HAP-1 (cell line): Measurements from ENCODE around the gene RBM38.
"Not testable (repeated sequence)": the region's sequence is repeated elsewhere in the genome, so short reads cannot be mapped to it uniquely, and the experiment has no call there.

Source experiments
- DNase-seq, 2 experiments: peaks; one replicate each; pipeline ENCODE4 v3.0.0-alpha.2; 2016 to 2020; ENCODE audit warnings: low spot score in 2 of 2
- H3K27me3 ChIP-seq: fragments of 250-450 bp; sonication (Bioruptor Pico); 2 replicates; pipeline ENCODE4 v1.5.1; 2020; ENCODE audit warnings: low read depth, mild to moderate bottlenecking, moderate library complexity
- H3K36me3 ChIP-seq: fragments of 250-450 bp; sonication (Bioruptor Pico); replicated peaks from 2 replicates; pipeline ENCODE4 v1.5.1; 2020; ENCODE audit warnings: mild to moderate bottlenecking
- H3K4me1 ChIP-seq: fragments of 250-450 bp; sonication (Bioruptor Pico); 2 replicates; pipeline ENCODE4 v1.5.1; 2020; ENCODE audit warnings: mild to moderate bottlenecking
- H3K4me3 ChIP-seq: fragments of 250-450 bp; sonication (Bioruptor Pico); 2 replicates; pipeline ENCODE4 v1.5.1; 2020; ENCODE audit warnings: mild to moderate bottlenecking, moderate library complexity
- H3K9me3 ChIP-seq: fragments of 250-450 bp; sonication (Bioruptor Pico); 2 replicates; pipeline ENCODE4 v1.5.1; 2020; ENCODE audit warnings: mild to moderate bottlenecking, moderate library complexity
- in situ Hi-C: fragments of 300-500 bp; cut with MboI; formaldehyde crosslinking; loops from 3 replicates; pipeline ENCODE4 v1.14.3; 2020; ENCODE audit warnings: low sequenced_read_pairs, inconsistent platforms, mixed read lengths

RBM38 gene

DNA sequence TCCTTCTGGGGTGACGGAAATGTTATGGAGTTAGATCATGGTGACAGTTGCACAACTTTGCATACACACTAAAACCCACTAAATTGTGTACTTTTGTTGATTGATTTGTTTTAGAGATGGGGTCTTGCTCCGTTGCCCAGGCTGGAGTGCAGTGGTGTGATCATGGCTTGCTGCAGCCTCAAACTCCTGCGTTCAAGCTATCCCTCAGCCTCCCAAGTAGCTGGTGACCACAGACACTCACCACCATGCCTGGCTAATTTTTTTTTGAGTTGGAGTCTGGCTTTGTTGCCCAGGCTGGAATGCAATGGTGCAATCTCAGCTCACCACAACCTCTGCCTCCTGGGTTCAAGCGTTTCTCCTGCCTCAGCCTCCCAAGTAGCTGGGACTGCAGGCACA is 39.0 kb downstream of the RBM38 start:
- H3K4me1 ChIP-seq, H3K4me3 ChIP-seq, H3K9me3 ChIP-seq, in situ Hi-C loops, H3K27me3 ChIP-seq, H3K36me3 ChIP-seq, DNase-seq: not testable (repeated sequence)

DNA sequence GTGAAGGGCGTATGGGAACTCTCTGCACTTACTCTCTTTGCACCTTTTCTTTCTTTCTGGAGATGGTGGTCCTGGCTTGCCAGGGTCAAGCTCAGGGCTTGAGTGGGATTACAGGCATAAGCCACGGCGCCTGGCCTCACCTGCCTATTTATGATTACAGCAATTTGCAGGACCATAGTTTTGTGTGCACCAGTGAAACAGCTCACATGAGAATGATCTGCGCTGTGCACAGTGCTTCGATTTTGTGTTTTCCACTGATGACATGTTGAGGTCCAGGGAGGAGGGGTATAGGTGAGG is 40.3 kb downstream of the RBM38 start:
- no peak overlapping the region for H3K4me3 ChIP-seq
- H3K27me3 ChIP-seq, result peaks cover 6% of the 10 kb centered on the region; the same call in 1 of the 2 replicates
- no peaks in the 10 kb centered on the region for H3K4me1 ChIP-seq
- no peaks in the 10 kb centered on the region for H3K36me3 ChIP-seq
- in situ Hi-C loops, result no loop called here
- H3K9me3 ChIP-seq, result no peaks in the 10 kb centered on the region
- no peak for DNase-seq

DNA sequence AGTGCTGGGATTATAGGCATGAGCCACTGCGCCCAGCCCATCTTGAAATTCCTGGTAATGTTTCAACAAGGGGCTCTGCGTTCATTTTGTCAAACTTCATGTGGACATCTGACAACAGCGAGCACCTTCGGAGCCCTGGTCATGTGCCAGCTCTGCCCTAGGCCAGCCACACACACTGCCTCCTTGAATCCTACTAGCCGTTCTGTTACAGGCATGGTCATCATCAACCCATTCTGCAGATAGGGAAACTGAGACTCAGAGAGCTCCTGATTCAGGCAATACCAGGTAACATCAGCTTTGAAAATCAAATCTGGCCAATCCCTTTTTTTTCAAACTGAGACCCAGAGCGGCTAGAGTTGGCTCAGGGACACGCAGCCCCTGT is 41.3 kb downstream of the RBM38 start:
- Histone ChIP-seq H3K4me3 (no peak overlapping the region), H3K4me1 (no peaks in the 10 kb centered on the region), H3K36me3 (no peaks in the 10 kb centered on the region), H3K9me3 (no peaks in the 10 kb centered on the region), H3K27me3 (peaks cover 6% of the 10 kb centered on the region; the same call in 1 of the 2 replicates)
- DNase-seq, result no peak
- in situ Hi-C loops, result no loop called here

DNA sequence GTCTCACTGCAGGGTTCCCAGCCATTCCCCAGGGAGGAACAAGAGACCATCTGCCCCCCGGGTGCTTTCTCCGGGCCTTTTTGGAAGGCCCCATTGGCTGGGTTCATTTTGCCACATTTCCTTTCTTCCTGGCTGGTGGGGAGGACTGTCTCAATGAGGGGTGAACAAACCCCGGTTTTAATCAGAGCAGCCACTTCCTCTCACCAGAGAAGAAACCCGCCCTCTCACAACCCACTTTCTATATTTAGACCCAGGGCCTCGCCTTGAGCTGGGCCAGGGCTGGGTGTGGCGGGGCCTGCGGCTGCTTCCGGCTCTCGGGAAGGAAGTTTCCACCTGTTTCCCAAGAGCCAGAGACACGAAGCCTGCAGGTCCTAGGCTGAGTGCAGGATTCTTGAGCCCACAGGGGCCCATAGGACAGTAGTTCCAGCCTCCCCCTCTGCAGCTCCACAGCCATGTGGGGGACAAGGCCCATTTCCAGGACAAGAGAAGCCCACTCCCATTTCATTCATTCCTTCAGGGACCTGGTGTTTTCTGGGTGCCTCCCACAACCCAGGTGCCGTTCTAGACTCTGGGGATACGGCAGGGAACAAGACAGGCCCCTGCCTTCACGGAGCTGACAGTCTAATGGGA is 41.8 kb downstream of the RBM38 start:
- Histone ChIP-seq H3K9me3 (no peaks in the 10 kb centered on the region), H3K36me3 (no peaks in the 10 kb centered on the region), H3K27me3 (peaks cover 6% of the 10 kb centered on the region; the same call in 1 of the 2 replicates), H3K4me3 (no peak overlapping the region), H3K4me1 (no peaks in the 10 kb centered on the region)
- in situ Hi-C loops, result no loop called here
- no peak for DNase-seq

DNA sequence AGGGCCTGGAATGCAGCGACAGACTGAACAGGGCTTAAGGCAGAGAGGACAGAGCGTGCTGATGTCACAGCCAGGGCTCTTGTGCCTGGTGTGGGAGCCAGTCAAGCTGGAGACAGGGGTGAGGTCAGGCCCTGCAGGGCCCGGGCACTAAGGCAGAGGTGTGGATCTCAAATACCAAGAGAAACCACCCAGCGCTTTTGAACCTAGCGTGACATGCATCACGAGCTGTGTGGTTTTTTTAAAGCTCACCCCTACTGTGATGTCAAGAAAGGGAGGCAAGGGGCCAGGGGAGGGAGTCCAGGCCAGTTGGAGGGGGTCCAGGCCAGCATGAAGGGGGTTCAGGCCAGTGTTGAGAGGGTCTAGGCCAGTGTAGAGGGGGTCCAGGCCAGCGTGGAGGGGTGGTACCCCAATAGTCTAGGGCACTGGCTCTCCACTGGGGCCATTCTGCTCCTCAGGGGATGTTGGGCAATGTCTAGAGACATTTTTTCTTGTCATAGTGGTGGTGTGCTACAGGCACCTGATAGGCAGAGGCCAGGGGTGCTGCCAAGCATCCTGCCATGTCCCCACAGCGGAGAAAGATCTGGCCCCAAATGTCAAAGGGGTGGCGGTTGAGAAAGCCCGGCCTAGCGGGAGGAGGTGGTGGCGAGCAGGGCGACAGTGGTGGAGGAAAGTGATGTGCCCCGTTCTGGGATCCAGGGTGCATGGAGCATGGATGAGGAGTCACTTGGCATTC is 42.6 kb downstream of the RBM38 start:
- in situ Hi-C loops, result no loop called here
- H3K4me1 ChIP-seq, result no peaks in the 10 kb centered on the region
- H3K4me3 ChIP-seq, result no peak overlapping the region
- H3K9me3 ChIP-seq, result no peaks in the 10 kb centered on the region
- no peaks in the 10 kb centered on the region for H3K36me3 ChIP-seq
- H3K27me3 ChIP-seq, result peaks cover 6% of the 10 kb centered on the region; the same call in 1 of the 2 replicates
- no peak for DNase-seq

DNA sequence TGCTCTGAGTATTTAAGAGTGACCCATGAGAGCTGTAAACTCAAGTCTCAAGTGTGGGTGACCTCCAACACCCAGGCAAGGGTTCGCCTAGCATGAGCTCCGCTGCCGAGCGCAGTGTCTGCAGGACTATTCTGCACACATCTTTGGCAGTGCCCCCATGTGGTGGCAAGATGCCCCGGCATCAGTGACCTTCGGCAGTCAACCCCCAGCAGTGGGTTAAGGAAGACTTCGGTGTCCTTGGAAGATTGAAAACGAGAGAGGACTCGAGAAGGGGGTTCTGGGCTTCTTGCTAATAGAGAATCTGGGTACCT is 43.1 kb downstream of the RBM38 start:
- Histone ChIP-seq H3K9me3 (no peaks in the 10 kb centered on the region), H3K36me3 (no peaks in the 10 kb centered on the region), H3K4me3 (no peak overlapping the region), H3K27me3 (peaks cover 6% of the 10 kb centered on the region; the same call in 1 of the 2 replicates), H3K4me1 (no peaks in the 10 kb centered on the region)
- DNase-seq, result no peak
- in situ Hi-C loops, result no loop called here

DNA sequence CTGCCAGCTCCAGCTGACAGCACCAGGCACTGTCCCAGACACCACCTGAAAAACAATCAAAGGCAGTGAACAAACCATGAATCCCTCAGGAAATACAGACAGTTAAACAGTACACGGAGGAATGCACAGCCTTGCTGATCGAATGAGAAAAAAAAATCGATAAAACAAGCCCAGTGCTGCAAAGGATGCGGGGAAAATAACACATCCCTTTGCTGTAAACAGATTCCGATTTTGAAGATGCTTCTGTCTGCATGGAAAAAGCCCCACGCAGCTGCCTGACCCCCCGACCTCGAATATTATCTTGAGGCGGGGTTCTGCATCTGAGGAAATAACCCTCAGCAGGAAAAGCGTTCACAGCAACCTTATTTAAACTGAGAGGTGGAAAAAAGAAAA is 43.9 kb downstream of the RBM38 start:
- Histone ChIP-seq H3K9me3 (no peaks in the 10 kb centered on the region), H3K27me3 (peaks cover 6% of the 10 kb centered on the region; the same call in 1 of the 2 replicates), H3K4me1 (no peaks in the 10 kb centered on the region), H3K36me3 (no peaks in the 10 kb centered on the region), H3K4me3 (no peak overlapping the region)
- DNase-seq, result no peak
- in situ Hi-C loops, result no loop called here

DNA sequence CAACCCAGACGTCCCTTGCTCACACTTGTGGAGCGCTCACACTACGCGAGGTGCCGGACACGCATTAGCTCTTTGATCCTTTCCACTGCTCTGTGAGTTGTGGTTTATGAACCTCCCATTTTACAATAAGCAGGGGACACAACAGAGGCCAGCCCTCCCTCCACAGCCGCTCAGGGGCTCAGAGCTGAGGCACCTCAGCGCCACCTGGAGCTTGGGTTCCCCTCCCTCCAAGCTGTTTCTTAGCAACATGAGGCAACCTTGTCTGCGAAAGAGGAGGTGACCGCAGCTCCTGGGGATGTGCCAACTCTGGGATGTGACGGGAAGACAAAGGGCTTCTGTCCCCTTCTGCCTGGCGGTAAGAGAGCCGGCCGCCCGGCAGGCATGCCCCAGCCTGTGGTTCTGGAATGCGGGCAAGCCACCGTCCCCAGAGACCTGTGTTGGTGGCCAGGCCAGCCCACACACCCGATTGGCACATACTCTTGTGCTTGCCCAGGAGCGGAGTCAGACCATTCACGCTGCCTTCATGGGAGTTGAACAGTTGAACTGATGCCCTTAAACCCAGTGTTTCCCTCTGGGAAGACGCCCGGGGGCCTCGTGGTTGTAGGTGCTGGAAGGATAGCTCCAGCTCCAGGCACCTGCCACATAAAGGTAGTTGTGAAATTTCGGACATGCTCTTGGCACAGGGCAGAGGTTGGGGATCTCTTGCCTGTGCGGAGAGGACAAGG is 44.5 kb downstream of the RBM38 start:
- Histone ChIP-seq H3K9me3 (no peaks in the 10 kb centered on the region), H3K4me3 (no peak overlapping the region), H3K4me1 (no peaks in the 10 kb centered on the region), H3K27me3 (peaks cover 6% of the 10 kb centered on the region; the same call in 1 of the 2 replicates), H3K36me3 (no peaks in the 10 kb centered on the region)
- in situ Hi-C loops, result no loop called here
- peak in 1 of 2 experiments; percentile 69 for DNase-seq

DNA sequence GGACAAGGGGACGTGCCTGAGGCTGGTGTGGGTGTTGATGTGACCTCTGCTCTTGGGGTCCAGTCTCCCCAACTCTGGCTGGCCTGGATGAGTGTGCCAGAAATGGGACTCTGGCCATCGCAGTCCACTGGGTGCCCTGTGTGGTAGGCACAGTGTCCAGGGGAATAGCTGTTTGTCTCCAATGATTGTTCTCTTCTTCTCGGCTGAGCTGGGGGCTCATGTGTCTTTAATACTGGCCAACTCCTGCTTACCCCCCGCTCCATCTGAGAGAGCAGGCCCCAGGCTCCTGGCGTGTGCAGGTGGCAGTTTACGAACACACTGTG is 45.0 kb downstream of the RBM38 start:
- no peak overlapping the region for H3K4me3 ChIP-seq

DNA sequence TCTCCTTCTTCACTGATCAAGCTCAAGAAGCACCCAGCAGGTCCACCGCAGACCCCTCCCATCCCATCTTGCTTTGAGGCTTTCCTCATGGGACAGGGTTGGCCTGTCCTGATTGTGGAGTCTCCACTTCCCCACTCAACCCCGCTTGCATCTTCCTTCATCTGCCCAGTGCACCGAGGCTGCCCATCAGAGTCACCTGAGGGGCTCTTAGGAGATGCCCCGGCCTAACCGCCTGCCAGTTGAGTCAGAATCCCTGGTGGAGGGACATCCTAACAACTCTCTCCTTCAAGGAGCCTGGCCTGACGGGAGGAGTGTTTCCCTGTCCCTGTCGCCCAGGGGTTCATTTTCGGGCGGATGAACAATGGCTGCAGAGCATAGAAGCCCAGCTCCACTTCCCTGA is 46.1 kb downstream of the RBM38 start:
- no peak overlapping the region for H3K4me3 ChIP-seq
- no peak for DNase-seq
- H3K9me3 ChIP-seq, result no peaks in the 10 kb centered on the region
- in situ Hi-C loops, result no loop called here
- peaks cover 6% of the 10 kb centered on the region; the same call in 1 of the 2 replicates for H3K27me3 ChIP-seq
- no peaks in the 10 kb centered on the region for H3K4me1 ChIP-seq
- H3K36me3 ChIP-seq, result no peaks in the 10 kb centered on the region

More for the DNA sequence above, 45.0 kb downstream of the RBM38 start:
- DNase-seq, result no peak
- Histone ChIP-seq H3K36me3 (no peaks in the 10 kb centered on the region), H3K4me1 (no peaks in the 10 kb centered on the region), H3K9me3 (no peaks in the 10 kb centered on the region), H3K27me3 (peaks cover 6% of the 10 kb centered on the region; the same call in 1 of the 2 replicates)
- in situ Hi-C loops, result no loop called here

DNA sequence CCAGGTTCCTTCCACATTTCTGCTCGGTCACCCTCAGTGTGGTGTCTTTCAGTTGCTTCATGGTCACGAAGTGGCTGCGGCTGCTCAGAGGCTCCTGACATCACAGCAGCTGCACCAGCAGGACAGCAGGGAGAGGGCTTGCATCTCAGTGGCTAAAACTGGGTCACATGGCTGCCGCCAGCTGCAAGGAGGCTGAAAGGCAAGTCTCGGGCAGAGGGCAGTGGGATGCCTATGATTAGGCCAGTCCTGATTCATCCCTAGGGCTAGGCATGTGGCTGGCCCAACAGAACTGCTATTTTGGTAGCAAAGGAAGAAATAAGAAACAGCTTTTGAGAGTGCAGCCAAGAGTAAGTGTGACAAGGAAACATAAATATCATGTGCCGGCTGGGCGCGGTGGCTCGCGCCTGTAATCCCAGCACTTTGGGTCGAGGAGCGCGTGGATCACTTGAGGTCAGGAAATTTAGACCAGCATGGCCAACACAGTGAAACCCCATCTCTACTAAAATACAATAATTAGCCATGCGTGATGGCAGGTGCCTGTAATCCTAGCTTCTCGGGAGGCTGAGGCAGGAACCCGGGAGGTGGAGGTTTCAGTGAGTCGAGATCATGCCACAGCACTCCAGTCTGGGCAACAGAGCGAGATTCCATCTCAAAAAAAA is 46.6 kb downstream of the RBM38 start:
- in situ Hi-C loops, result no loop called here
- peaks cover 6% of the 10 kb centered on the region; the same call in 1 of the 2 replicates for H3K27me3 ChIP-seq
- no peaks in the 10 kb centered on the region for H3K36me3 ChIP-seq
- no peaks in the 10 kb centered on the region for H3K9me3 ChIP-seq
- no peaks in the 10 kb centered on the region for H3K4me1 ChIP-seq
- no peak for DNase-seq
- H3K4me3 ChIP-seq, result no peak overlapping the region

DNA sequence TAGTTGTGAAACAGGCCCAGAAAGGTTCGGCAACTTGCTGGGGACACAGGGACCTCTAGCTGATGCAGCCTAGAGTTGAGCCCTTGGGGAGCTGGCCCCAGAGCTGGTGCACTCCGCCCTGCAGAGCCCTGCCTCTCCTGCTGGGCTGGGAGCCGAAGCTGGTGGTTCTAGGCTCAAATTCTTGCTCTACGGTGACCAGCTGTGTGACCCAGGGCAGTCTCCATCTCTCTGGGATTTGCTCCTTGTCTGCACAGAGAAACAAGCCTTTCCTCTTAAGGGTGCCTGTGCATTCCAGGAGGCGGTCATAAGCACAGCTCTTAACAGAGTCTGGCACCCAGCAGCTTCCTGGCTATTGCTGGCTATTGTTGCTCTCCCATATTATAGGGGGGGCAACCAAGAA is 47.4 kb downstream of the RBM38 start:
- no peak overlapping the region for H3K4me3 ChIP-seq
- no peak for DNase-seq
- H3K9me3 ChIP-seq, result no peaks in the 10 kb centered on the region
- H3K4me1 ChIP-seq, result no peaks in the 10 kb centered on the region
- no peaks in the 10 kb centered on the region for H3K36me3 ChIP-seq
- peaks cover 6% of the 10 kb centered on the region; the same call in 1 of the 2 replicates for H3K27me3 ChIP-seq
- in situ Hi-C loops, result no loop called here

DNA sequence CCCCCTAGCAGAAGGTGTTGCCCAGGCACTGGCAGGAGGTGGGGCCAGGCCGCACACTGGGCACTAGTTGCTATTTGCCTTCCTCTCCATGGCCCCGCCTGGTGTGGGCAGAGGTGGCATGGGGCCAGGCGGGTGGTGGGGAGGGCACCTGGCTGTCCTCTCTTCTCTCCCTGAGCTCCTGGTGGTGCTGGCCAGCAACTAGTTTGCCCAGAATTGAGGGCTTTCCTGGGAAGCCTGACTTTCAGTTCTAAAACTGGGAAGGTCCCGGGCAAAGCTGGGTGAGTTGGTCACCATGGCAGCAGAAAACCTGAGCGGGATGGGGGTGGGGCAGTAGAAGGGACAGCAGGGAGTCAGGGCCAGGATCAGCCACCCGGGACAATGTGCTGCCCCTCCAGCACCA is 48.2 kb downstream of the RBM38 start:
- Histone ChIP-seq H3K9me3 (no peaks in the 10 kb centered on the region), H3K36me3 (no peaks in the 10 kb centered on the region), H3K4me3 (no peak overlapping the region), H3K27me3 (peaks cover 6% of the 10 kb centered on the region; the same call in 1 of the 2 replicates), H3K4me1 (no peaks in the 10 kb centered on the region)
- DNase-seq, result no peak
- in situ Hi-C loops, result no loop called here

DNA sequence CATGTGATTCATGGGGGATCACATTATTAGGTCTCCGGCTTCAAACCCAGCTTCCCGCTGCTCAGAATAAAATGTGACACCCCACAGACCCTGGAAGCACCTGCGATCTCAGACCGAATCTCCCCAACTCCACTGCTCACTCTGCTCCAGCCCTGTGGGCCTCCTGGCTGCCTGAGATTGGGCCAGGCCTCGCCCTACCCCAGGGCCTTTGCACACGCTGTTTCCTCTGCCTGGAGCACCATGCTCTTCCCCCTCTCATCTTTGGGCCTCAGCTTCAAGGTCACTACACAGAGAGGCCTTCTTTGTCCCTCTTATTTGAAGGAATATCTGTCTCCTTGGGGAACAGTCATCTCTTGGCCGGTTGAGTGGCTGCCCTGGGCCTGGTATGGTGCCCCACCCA is 48.8 kb downstream of the RBM38 start:
- H3K4me1 ChIP-seq, result no peaks in the 10 kb centered on the region
- no peak overlapping the region for H3K4me3 ChIP-seq
- in situ Hi-C loops, result no loop called here
- H3K27me3 ChIP-seq, result peaks cover 6% of the 10 kb centered on the region; the same call in 1 of the 2 replicates
- no peak for DNase-seq
- no peaks in the 10 kb centered on the region for H3K9me3 ChIP-seq
- H3K36me3 ChIP-seq, result no peaks in the 10 kb centered on the region
